Activated CD4-positive, CD25-positive, alpha-beta regulatory T cell (primary cell): ENCODE measurements around the gene ZNF124.
"Not testable (repeated sequence)": the region's sequence is repeated elsewhere in the genome, so short reads cannot be mapped to it uniquely, and the experiment has no call there.

Source experiments
- DNase-seq, 4 experiments: peaks; one replicate each; lab custom pipeline; 2025; lab: John Stamatoyannopoulos, UW

ZNF124 gene

DNA sequence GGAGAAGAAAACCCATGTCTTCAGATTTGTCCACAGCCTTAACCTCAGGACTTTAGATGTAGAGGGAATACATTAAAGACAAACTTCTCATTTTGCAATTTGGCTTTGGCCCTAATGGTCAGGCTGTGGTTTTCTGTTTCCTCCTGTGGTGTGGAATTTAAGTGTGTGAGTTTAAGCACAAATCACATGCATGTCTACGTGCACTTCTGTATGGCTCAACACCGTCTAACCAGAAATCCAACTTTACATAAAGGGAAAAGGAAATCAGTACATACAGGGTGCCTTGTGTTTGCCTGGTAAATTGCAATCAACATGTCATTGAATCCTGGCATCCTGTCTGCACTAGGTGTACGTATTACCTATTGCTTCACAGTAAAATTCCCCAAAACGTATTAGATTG lies 1.2 kb upstream of the ZNF124 start:
- no peak for DNase-seq

DNA sequence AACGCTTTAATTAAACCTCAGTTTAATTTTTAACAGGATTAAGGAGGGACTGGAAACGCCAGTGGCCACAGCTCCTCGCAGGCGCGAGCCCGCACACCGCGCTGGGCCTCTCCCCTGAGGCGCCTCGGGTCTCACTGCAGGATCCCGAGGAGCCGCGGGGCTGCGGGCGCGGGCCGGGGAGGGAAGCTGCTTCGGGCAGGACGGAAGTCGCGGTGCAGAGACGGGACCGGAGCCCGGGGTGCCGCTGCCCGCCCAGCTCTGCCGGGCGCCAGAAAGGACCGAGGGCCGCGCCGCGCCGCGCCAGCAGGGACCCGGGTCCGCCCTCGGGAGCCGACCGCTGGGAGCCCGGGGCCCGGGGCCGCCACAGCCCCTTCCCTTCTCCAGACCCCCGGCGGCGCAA lies 377 bp downstream of the ZNF124 start:
- not testable (repeated sequence) for DNase-seq

DNA sequence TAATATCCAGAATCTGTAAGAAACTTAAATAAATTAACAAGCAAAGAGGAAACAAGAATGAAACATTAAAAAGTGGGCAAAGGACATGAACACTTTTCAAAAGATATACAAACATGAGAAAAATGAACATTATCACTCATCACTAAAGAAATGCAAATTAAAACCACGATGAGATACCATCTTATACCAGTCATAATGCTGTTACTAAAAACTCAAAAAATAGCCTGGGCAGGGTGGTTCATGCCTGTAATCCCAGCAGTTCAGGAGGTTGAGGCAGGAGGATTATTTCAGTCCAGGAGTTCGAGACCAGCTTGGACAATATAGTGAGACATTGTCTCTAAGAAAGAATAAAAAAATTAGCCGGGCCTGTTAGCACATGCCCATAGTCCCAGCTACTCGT lies 6.1 kb downstream of the ZNF124 start:
- no peak for DNase-seq

DNA sequence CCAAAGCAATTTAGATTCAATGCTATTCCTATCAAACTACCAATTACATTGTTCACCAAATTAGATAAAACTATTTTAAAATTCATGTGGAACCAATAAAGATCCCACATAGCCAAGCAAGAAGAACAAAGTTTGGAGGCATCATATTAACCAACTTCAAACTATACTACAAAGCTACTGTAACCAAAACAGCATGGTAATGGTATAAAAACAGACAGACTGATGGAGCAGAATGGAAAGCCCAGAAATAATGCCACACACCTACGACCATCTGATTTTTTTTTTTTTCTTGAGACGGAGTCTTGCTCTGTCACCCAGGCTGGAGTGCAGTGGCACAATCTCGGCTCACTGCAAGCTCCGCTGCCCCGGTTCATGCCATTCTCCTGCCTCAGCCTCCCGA lies 7.1 kb downstream of the ZNF124 start:
- no peak for DNase-seq

DNA sequence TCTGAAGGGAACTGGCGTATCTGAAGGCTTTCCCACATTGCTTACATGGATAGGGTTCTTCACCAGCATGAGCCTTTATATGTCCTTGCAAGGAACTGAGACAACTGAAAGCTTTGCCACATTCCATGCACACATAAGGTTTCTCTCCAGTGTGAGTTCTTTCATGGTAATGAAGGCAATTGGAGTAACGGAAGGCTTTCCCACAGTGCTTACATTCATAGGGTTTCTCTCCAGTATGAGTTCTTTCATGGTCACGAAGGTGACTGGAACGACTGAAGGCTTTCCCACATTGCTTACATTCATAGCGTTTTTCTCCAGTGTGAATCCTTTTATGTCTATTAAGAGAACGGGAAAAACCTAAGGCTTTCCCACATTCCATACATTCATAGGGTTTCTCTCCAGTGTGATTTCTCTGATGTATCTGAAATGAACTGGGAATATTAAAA lies 15.0 kb downstream of the ZNF124 start:
- no peak for DNase-seq

DNA sequence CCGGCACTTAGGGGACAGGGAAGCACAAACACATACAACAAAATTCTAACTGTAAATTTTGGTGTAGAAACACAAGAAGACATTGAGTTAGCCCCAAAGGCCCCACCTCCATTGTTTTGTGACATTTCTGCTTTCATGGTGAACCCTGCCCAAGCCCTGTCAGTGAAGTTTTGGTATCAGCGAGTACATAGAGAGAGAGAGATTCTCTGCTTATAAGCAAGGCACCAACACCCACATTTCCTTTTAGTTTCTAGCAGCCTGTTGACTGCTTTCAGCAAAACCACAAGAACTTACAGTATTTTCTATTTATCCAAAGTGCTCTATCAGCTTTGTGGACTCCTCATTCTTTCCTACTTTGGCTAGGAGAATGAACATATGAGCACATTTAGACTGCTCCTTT lies 24.0 kb downstream of the ZNF124 start:
- DNase-seq, result no peak

DNA sequence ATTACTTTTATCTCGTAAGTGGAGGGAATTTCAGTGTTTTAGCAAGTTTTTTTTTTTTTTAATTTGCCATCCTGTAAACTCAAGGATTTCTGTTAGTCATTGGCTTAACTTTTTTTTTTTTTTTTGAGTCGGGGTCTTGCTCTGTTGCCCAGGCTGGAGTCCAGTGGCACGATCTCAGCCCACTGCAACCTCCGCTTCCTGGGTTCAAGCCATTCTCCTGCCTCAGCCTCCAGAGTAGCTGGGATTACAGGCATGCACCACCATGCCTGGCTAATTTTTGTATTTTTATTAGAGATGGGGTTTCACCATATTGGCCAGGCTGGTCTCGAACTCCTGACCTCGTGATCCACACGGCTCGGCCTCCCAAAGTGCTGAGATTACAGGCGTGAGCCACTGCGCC lies 24.7 kb downstream of the ZNF124 start:
- not testable (repeated sequence) for DNase-seq

DNA sequence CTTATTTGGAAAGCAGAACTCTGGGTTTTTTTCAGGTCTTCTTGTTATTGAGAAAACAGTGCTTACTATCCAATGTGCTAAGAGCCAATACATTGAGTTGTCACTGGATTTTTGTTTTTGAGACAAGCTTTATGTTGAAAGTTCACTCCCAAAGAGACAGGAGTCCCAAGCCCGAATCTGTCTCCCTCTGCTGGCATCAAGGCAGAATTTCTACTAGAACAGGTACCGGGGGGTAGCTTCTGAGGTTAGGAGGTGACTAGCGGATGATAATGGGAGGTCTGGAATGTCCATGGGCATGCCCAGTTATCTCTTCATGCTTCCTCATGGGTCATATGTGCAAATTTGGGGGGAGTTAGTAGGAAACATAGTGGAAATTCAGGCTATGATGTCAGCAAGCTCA lies 25.1 kb downstream of the ZNF124 start:
- DNase-seq, result no peak

DNA sequence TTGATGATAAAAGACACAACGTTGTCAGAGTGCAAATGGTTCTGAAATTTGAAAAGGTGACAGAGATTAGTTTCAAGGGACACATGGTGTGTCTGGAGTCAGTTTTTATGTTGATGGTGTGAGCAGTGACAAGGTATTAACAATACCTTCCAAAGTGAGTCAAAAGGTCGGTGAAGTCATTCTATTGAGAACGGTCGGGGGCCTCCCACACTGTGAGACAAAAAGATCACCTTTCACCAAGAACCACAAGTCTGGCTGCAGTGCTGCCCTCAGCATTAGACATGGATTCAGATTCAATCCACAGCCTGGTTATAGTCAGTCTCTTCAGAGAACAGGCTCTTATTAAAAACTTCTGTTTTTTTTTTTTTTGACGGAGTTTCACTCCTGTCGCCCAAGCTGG lies 26.5 kb downstream of the ZNF124 start:
- DNase-seq, result no peak

DNA sequence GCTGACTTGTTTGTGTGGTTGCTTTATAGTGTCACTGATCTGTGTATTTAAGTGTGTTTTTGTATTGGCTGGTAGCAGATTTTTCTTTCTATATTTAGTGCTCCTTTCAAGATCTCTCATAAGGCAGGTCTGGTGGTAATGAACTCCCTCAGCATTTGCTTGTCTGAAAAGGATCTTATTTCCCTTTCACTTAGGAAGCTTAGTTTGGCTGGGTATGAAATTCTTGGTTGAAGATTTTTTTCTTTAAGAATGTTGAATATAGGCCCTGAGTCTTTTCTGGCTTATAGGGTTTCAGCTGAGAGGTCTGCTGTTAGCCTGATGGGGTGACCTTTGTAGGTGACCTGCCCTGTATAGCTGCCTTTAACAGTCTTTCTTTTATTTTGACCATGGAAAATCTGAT lies 32.3 kb downstream of the ZNF124 start:
- DNase-seq, result not testable (repeated sequence)

DNA sequence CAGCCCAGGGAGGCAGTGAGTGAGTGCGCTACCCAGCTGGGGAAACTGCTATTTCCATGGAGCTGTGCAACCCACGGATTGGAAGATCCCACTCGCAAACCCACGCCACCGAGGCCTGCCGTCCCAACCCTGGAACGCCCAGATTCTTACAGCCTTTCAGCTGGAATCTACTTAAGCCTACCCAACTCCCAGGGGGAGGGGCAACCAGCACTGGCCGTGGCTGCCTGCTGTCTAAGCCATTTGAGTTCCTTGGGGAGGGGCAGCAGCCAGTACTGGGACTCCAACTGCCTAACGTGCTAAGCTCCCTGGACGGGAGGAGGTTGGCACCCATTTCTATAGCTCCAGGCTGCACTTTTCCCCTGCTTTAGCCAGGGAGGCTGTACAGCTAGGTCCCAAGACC lies 40.6 kb downstream of the ZNF124 start:
- DNase-seq, result no peak

DNA sequence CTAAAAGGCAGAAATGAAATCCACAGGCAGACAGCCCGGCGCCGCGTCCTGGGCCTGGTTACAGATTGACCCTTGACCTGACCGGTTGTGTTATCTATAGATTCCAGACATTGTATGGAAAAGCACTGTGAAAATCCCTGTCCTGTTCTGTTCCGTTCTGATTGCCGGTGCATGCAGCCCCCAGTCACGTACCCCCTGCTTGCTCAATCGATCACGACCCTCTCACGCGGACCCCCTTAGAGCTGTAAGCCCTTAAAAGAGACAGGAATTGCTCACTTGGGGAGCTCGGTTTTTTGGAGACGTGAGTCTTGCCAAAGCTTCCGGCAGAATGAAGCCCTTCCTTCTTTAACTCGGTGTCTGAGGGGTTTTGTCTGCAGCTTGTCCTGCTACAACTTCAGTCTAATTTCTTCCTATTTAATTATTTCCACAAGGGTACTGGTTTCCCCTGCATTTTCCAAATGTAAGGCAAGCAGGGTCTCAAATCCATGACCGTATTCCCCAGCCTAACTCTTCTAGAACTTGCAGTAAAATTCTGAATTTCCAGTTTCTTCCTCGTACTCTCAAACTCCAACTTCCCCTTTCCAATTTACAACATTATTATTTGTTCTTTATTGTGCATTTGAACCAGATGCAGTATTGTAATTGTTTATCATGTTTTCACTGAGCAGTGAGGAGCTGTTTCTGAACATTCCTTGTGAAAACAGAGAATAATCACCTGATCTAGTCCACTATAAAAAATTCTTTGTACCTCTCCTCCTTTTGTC lies 44.1 kb downstream of the ZNF124 start:
- not testable (repeated sequence) for DNase-seq

DNA sequence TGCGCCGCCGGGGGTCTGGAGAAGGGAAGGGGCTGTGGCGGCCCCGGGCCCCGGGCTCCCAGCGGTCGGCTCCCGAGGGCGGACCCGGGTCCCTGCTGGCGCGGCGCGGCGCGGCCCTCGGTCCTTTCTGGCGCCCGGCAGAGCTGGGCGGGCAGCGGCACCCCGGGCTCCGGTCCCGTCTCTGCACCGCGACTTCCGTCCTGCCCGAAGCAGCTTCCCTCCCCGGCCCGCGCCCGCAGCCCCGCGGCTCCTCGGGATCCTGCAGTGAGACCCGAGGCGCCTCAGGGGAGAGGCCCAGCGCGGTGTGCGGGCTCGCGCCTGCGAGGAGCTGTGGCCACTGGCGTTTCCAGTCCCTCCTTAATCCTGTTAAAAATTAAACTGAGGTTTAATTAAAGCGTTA lies 45.2 kb downstream of the ZNF124 start:
- not testable (repeated sequence) for DNase-seq

DNA sequence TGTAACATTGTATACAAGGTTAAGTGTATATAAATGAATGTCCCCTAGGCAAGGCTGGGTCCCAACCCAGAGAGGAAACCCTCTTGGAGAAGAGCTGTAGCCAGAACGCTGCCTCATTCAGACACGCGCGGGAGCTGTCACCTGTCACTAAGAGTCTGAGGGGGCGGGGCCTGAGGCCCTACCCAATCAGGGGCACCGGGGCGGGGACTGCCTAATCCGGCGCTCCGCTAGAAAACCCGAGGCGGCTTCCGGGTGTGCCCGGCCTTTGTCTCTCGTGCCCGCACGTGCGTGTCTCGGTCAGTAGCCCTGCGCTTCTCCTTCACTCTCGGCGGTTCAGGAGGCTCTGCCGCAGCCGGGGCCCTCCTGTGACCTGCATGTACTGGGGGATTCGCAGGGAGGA lies 45.7 kb downstream of the ZNF124 start:
- DNase-seq, result not testable (repeated sequence)

DNA sequence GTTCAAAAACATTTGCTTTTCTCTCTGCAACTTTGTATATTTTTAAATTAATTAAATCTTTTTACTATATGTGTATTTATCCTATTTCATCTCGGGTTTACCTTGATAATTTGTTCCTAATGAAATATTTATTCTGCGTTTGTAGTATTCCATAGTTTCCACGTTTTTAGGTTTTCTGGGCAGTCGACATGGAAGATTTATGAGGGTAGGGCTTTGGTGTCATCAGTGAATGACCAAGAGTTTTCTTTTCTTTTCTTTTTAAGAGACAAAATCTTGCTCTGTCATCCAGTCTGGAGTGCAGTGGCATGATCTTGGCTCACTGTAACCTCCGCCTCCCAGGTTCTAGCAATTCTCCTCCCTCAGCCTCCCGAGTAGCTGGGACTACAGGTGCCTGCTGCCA lies 50.4 kb downstream of the ZNF124 start:
- DNase-seq, result no peak

DNA sequence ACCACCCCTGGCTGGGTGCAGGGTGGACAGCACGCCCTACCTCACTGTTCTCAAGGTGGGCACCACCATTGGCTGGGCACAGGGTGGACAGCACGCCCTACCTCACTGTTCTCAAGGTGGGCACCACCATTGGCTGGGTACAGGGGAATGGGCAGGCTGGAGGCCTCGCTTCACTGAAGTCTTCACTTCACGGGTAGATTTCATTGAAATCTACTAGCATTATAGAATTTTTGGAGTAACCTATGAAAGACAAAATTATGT lies 51.5 kb downstream of the ZNF124 start:
- not testable (repeated sequence) for DNase-seq

DNA sequence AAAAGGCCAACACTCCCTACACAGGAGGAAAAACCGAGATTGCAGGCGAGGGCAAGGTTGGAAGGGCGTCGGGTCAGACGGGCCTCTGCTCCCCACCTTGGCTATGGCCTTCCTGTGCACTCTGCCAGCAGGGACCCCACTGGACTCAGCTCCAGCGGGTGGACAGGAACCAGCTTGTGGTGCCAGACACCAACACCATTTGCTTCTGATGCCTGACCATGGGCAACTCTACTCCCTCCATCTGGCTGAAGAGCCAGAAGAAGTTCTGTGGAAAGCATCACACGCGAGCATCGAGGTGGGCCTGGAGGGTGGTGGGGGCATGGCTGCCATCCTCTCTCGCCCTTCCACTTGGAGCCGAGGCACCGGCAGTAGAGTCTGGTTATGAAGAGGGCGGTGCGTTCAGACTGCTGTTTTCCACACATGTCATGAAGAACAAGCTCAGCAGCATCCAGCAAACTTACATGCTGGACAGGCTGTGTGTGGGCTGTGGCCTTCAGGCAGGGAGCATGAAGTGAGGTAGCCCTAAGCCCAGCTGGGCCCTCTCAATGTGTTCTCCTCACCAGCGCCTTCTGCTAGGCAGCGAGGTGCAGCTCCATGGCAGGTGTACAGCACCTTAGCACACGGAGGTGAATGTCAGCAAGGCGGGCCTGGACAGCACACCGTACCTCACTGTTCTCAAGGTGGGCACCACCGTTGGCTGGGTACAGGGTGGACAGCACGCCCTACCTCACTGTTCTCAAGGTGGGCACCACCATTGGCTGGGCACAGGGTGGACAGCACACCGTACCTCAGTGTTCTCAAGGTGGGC lies 52.0 kb downstream of the ZNF124 start:
- DNase-seq, result no peak

DNA sequence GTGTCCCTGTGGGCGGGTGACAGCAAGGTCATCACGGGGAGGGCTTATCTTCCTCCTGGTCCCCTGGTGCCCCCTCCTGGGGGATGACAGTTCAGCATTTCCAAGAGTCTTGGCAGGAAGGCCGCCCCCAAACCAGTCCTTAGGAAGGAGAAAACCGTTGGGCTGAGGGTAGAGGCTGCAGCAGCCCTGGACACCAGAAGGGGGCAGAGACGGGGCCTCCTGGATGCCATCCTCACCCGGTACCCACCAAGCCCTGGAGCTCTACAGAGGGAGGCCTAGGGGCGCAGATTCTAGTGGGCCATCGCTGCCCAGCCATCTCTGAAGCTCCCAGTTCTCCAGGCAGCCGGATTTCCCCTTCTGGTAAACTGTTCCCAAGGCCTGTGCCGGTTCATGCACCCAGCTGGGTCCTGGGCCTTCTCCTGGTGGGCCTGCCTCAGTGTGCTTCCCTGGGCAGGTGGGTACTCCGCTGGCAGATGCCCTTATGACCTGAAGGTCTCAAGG lies 52.8 kb downstream of the ZNF124 start:
- DNase-seq, result peak in 1 of 4 experiments; percentile 16

DNA sequence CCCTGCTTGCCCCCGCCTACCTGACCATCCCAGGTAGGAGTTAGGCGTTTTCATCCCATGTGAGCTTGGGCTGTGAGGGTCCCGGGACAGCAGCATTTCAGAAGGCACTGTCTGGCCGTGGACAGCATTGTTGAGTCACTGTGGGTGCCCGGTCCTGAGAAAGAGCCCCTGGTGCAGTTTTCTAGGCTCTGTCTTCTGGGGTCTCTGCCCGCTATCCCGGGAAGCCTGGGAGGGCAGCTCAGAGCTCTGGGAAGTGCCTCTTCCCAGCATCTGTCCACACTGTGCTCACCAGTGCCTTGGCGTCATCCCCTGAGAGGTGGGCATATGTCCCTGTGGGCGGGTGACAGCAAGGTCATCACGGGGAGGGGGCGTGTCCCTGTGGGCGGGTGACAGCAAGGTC lies 56.3 kb downstream of the ZNF124 start:
- no peak for DNase-seq

DNA sequence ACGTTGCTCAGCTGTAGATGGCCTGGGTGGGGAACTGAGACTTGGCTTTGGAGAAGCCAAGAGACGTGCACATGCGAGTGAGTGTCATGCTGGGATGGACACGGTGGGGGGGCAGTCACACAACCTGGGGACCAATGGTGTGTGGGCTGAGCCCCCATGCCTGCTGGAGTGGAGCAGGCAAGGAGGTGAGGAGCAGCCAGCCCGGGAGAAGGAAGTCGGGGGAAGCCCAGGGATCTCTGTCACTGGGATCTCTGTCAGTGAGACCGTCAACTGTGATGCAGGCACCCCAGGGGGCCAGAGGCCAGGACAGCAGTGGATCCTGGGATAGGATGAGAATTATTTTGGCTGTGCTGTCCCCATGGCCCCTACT lies 56.7 kb downstream of the ZNF124 start:
- no peak for DNase-seq

DNA sequence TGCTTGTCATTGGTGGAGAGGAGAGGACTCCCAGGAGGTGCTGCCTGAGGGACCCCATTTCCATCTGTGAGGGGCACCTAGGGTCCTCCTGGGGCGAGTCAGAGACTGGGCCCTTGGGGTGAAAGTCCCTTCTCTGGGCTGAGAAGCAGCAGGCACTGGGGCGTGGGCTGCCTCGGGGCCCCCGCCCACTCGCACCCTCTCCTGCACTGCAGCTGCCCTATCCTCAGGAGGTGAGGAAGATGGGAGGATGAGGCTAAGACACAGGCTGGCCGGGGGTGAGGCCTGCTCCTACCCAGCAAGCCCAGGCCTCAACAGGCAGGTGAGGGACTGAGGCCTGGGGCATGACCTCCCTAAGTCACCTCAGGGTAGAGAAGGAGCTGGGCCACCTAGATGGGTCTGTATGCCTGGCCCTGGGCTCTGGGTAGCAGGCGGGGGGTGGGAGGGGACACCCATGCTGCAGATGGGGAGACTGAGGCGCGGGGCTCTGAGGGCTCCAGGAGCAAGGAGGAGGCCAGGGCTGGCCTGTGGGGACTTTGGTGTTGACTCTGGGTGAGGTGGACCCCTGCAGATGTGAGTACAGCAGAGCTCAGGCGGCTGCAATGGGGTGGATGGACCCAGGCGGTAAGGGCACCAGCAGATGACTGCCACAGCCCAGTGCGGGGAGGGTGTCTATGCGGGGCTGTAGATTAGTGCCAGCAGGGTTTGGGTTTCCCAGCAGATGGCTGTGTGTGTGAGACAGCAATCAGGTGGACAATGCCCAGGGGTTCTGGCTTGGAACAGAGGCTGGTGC lies 57.3 kb downstream of the ZNF124 start:
- no peak for DNase-seq

DNA sequence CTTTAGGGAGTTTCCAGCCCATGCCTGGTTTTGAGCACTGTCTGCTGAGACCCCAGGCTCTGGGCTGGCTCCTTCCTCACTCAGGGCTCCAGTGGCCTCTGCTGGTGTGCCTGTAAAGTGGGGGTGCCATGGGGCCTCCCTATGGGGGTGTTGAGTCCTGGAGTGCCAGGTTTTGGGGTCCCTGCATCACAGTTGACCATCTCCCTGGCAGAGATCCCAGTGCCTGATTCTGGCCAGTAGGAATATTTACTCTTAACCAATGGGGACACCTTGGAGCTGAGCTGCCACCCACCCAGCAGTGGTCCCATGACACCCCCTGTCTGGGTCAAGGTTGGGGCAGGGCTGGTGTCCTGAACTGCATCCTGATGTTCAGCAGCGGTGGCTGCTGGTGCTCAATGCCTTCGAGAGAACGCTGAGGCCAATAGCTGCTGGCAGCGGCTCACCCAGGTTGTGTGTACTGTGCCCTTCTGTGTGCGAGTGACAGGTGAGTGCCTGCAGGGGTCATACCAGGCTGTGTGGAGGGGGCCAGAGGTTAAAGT lies 58.0 kb downstream of the ZNF124 start:
- DNase-seq, result no peak
